ENCODE data around the gene SNAPC5.
"Not testable (repeated sequence)": the region's sequence is repeated elsewhere in the genome, so short reads cannot be mapped to it uniquely, and the experiment has no call there.

Gene SNAPC5

GRCh38 chr15:66461294-66461693 is 36.3 kb downstream of the SNAPC5 start:
- not testable (repeated sequence) for H3K4me3 ChIP-seq (ENCODE audit: low read depth, low read length)

DNA sequence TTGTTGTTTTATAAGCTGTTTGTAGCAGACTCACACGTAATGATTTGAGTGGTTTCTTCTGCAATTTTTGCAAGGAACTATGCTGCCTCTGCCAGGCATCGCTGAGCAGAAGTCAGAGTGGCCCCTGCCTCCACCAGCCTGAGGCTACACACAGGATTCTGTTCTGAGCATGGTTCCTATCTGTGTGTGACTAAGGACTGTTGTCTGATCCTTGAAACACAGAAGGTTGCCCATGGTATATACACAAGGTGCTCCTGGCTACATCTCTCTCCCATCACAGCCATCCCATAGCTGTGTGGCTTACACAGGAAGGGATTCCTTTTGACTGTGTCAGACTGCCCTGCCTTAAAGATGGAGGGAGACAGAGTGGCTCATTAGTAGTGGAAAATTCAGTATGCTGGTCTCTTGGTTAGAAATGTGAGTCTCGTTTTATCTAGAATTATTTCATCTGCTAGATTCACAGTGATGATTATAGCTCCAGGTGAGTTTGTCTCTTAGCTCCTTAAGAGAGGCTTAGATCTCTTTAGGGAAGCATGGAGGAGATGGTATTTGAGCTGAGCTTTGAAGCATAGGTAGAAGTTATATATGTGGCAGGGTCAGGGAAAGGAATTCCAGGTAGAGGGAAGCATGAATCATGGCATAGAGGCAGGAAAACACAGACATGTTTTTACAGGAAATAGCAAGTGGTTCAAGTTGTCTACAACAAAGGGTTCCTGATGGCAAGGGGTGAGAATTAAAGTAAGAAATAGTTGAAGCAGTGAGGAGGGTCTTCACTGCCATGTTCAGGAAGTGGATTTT is 37.5 kb downstream of the SNAPC5 start:
- no peak overlapping the region for H3K4me3 ChIP-seq (ENCODE audit: low read depth, low read length)

DNA sequence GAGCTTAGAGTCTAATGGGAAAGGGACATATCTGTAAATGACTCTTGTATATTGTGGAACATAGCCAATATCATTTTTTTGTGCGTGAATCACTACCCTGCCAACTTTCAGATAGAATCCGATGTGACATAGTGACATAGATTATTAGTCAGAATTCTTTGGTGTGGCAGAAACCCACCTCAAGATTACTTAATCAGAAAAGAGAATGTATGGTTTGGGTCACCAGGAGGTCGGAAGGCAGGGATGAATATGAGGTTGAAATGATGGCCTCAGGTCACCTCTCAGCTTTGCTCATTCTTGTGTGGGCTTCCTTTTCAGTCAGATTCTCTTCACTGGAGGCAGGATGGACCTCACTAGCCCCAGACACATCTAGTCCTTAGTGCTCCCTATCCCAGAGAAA is 41.4 kb downstream of the SNAPC5 start:
- no peak overlapping the region for H3K4me3 ChIP-seq (ENCODE audit: low read depth, low read length)

DNA sequence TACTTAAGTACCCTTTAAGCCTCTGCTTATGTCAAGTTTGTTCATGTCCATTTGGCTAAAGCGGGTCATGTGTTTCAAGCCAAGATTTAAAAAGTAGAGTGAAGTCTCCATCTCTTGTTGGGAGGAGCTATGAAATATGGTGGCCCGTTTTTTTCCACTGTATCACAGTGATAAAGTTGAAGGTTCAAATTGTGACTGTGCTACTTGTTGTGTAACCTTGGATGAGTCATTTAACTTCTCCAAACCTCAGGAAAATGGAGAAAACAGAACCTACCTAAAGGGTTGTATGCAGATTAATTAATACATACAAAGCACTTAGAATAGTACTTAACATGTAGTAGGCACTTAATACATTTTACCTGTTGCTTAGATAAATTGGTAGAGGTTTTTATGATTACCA is 43.4 kb downstream of the SNAPC5 start:
- H3K4me3 ChIP-seq (ENCODE audit: low read depth, low read length), result no peak overlapping the region

GRCh38 chr15:66452971-66453580 is 44.5 kb downstream of the SNAPC5 start:
- H3K4me3 ChIP-seq (ENCODE audit: low read depth, low read length), result no peak overlapping the region

GRCh38 chr15:66452420-66452819 is 45.1 kb downstream of the SNAPC5 start:
- H3K4me3 ChIP-seq (ENCODE audit: low read depth, low read length), result no peak overlapping the region

Measured in iPS-11a (cell line).